NCI-H2196 (cell line): ENCODE results near the gene NEURL1B.
"Not testable (repeated sequence)": the region's sequence is repeated elsewhere in the genome, so short reads cannot be mapped to it uniquely, and the experiment has no call there.

Experiments
- DNase-seq: peaks from one replicate; lab custom pipeline; 2025; ENCODE audit not compliant: unreplicated experiment; lab: John Stamatoyannopoulos, UW

NEURL1B gene

GRCh38 chr5:172648755-172649154, 7.7 kb downstream of the NEURL1B start:
- no peak for DNase-seq

- not testable (repeated sequence) for DNase-seq
These were observed 15.4 kb downstream of the NEURL1B start for GRCh38 chr5:172656496-172656895.

- DNase-seq: not testable (repeated sequence)
These were observed 16.6 kb downstream of the NEURL1B start for GRCh38 chr5:172657524-172658233.

- DNase-seq: no peak
These were observed 17.3 kb downstream of the NEURL1B start for GRCh38 chr5:172658391-172658790.

- peak; percentile 92 for DNase-seq
These were observed 18.0 kb downstream of the NEURL1B start for GRCh38 chr5:172658961-172659501.

- DNase-seq: no peak
These were observed 18.5 kb downstream of the NEURL1B start for GRCh38 chr5:172659570-172659908.

- DNase-seq: peak; percentile 78
These were observed 19.0 kb downstream of the NEURL1B start for GRCh38 chr5:172659909-172660628.

- DNase-seq: no peak
These were observed 19.9 kb downstream of the NEURL1B start for GRCh38 chr5:172660974-172661373.

- no peak for DNase-seq
These were observed 20.5 kb downstream of the NEURL1B start for GRCh38 chr5:172661526-172661925.

- no peak for DNase-seq
These were observed 21.5 kb downstream of the NEURL1B start for GRCh38 chr5:172662596-172662995.

GRCh38 chr5:172664018-172664417, 23.0 kb downstream of the NEURL1B start:
- no peak for DNase-seq

- DNase-seq: no peak
These were observed 23.8 kb downstream of the NEURL1B start for GRCh38 chr5:172664681-172665541.

- DNase-seq: no peak
These were observed 25.2 kb downstream of the NEURL1B start for GRCh38 chr5:172666251-172666650.

GRCh38 chr5:172667786-172668593, 26.9 kb downstream of the NEURL1B start:
- DNase-seq: no peak

GRCh38 chr5:172668594-172669071, 27.6 kb downstream of the NEURL1B start:
- DNase-seq: no peak

GRCh38 chr5:172669386-172670004, 28.4 kb downstream of the NEURL1B start:
- DNase-seq: no peak

- no peak for DNase-seq
These were observed 28.9 kb downstream of the NEURL1B start for GRCh38 chr5:172670005-172670402.

- DNase-seq: no peak
These were observed 29.4 kb downstream of the NEURL1B start for GRCh38 chr5:172670444-172670843.

- DNase-seq: no peak
These were observed 30.0 kb downstream of the NEURL1B start for GRCh38 chr5:172671091-172671490.

GRCh38 chr5:172672681-172673080, 31.6 kb downstream of the NEURL1B start:
- no peak for DNase-seq
